Body of pancreas (tissue), 4 donors: ENCODE data around the gene HASPIN.

Source experiments
- CTCF ChIP-seq, 7 experiments: fragments of 450-650 bp in 4 of 7; fragments of 200-600 bp in 3 of 7; sonication (generic) in 3 of 7; IDR thresholded peaks; one replicate each; pipeline ENCODE4 v1.5.1; 2016 to 2019; ENCODE audit warnings: antibody characterized with exemption in 7 of 7
- POLR2A ChIP-seq, 3 donors: fragments of 450-650 bp; IDR thresholded peaks; one replicate each; pipeline ENCODE4 v1.6.1; 2016; ENCODE audit warnings: antibody characterized with exemption in 3 of 3, mild to moderate bottlenecking in 2 of 3

GRCh38 chr17:3708366-3708765 lies 15.3 kb upstream of the HASPIN start:
- TF ChIP-seq CTCF (IDR thresholded peaks at IDR 0.05), result no peak
- TF ChIP-seq POLR2A (IDR thresholded peaks at IDR 0.05), result no peak
